ENCODE measurements around the gene SLX9. TPM values are rescaled to one million over a fixed set of nuclear protein-coding genes. Genes with fewer than 3 reads are reported as not detected.

Gene SLX9
- total RNA-seq, 4 donors from 2014 or later = 8.6 to 24.3 (median 10.5) TPM; not detected in 1

- no peaks in the 10 kb centered on the region for H3K36me3 ChIP-seq
- DNase-seq = no peak
- no peaks in the 10 kb centered on the region for H3K4me1 ChIP-seq
- no peaks in the 10 kb centered on the region for H3K27me3 ChIP-seq
- TF ChIP-seq CTCF (IDR thresholded peaks at IDR 0.05) (no peak), POLR2A (IDR thresholded peaks at IDR 0.05) (no peak)
- intact Hi-C loops (cut with DNase I; ENCODE audit: low total_unique reads) = no loop called here
- H3K4me3 ChIP-seq = no peak overlapping the region
- H3K27ac ChIP-seq = no peak overlapping the region
- H3K9me3 ChIP-seq = no peaks in the 10 kb centered on the region
Observed at GRCh38 chr21:44896561-44897286, 43.1 kb upstream of the SLX9 start.

GRCh38 chr21:44897326-44898010 is 42.4 kb upstream of the SLX9 start:
- no peak overlapping the region for H3K4me3 ChIP-seq
- H3K9me3 ChIP-seq = no peaks in the 10 kb centered on the region
- no peaks in the 10 kb centered on the region for H3K36me3 ChIP-seq
- no peak overlapping the region for H3K27ac ChIP-seq
- no peak for TF ChIP-seq CTCF (IDR thresholded peaks at IDR 0.05)
- no peak for TF ChIP-seq POLR2A (IDR thresholded peaks at IDR 0.05)
- no peaks in the 10 kb centered on the region for H3K4me1 ChIP-seq
- intact Hi-C loops (cut with DNase I; ENCODE audit: low total_unique reads) = no loop called here
- no peaks in the 10 kb centered on the region for H3K27me3 ChIP-seq
- no peak for DNase-seq

GRCh38 chr21:44898011-44898488 is 41.8 kb upstream of the SLX9 start:
- no peaks in the 10 kb centered on the region for H3K27me3 ChIP-seq
- no peak overlapping the region for H3K27ac ChIP-seq
- no peak overlapping the region for H3K4me3 ChIP-seq
- intact Hi-C loops (cut with DNase I; ENCODE audit: low total_unique reads) = no loop called here
- TF ChIP-seq POLR2A (IDR thresholded peaks at IDR 0.05) (no peak), CTCF (IDR thresholded peaks at IDR 0.05) (no peak)
- no peaks in the 10 kb centered on the region for H3K36me3 ChIP-seq
- H3K9me3 ChIP-seq = no peaks in the 10 kb centered on the region
- DNase-seq = no peak
- no peaks in the 10 kb centered on the region for H3K4me1 ChIP-seq

- no peaks in the 10 kb centered on the region for H3K36me3 ChIP-seq
- intact Hi-C loops (cut with DNase I; ENCODE audit: low total_unique reads) = no loop called here
- H3K4me3 ChIP-seq = no peak overlapping the region
- H3K27ac ChIP-seq = no peak overlapping the region
- DNase-seq = no peak
- no peaks in the 10 kb centered on the region for H3K4me1 ChIP-seq
- no peaks in the 10 kb centered on the region for H3K9me3 ChIP-seq
- H3K27me3 ChIP-seq = no peaks in the 10 kb centered on the region
- TF ChIP-seq POLR2A (IDR thresholded peaks at IDR 0.05) (no peak), CTCF (IDR thresholded peaks at IDR 0.05) (no peak)
Observed at GRCh38 chr21:44898851-44899767, 40.7 kb upstream of the SLX9 start.

Data from uterus (tissue), 4 donors.